ENCODE measurements around the gene RAX2.
"Not testable (repeated sequence)": the region's sequence is repeated elsewhere in the genome, so short reads cannot be mapped to it uniquely, and the experiment has no call there.

RAX2 gene

DNA sequence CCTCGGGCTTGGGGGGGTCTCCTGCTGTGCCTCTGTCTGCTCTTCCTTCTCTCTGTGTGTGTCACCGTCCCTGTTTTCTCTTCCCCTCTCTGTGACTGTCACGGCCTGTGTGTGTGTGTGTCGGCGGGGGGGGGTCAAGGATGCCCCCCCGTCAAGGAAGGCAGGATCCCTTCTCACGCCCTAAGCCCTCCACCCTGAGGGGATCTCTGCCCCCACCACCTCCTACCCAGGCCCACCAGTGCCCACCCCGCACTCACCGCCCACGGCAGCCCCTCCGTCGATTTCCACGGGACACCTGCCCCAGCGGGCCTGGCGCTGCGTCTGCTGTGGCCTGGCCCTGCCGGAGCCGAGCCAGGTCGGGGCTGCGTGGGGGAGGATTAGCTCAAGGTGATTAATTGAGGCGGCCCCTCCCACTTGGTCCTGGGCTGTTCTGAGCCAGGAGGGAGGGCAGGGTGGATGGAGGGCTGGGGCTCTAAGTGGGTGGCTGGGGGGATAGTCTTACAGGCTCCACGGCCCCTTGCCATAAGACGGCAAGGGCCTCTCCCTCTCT, at the start of gene RAX2:
Gene RAX2, minus strand, starts transcription at position 323 of the 550 bp plus-strand sequence. CDS start 486 bp downstream, outside the sequence.
- no peak for TF ChIP-seq JUND (IDR thresholded peaks at IDR 0.05; ENCODE audit: low read depth)
- no peak for DNase-seq (ENCODE audit: low read depth in 1 of 2, low spot score in 1 of 2)
- in situ Hi-C loops (cut with HindIII; ENCODE audit: low pct_unique_long_range_greater_than_20kb, low sequenced_read_pairs) = no loop called here

GRCh38 chr19:3821156-3821555, 49.1 kb upstream of the RAX2 start:
- no peak for TF ChIP-seq JUND (IDR thresholded peaks at IDR 0.05; ENCODE audit: low read depth)
- in situ Hi-C loops (cut with HindIII; ENCODE audit: low pct_unique_long_range_greater_than_20kb, low sequenced_read_pairs) = no loop called here

GRCh38 chr19:3819989-3820388, 48.0 kb upstream of the RAX2 start:
- in situ Hi-C loops (cut with HindIII; ENCODE audit: low pct_unique_long_range_greater_than_20kb, low sequenced_read_pairs) = no loop called here
- no peak for TF ChIP-seq JUND (IDR thresholded peaks at IDR 0.05; ENCODE audit: low read depth)
- DNase-seq (ENCODE audit: low read depth in 1 of 2, low spot score in 1 of 2) = no peak

More at GRCh38 chr19:3821156-3821555, 49.1 kb upstream of the RAX2 start:
- DNase-seq (ENCODE audit: low read depth in 1 of 2, low spot score in 1 of 2) = no peak

- no peak for DNase-seq (ENCODE audit: low read depth in 1 of 2, low spot score in 1 of 2)
- in situ Hi-C loops (cut with HindIII; ENCODE audit: low pct_unique_long_range_greater_than_20kb, low sequenced_read_pairs) = no loop called here
- no peak for TF ChIP-seq JUND (IDR thresholded peaks at IDR 0.05; ENCODE audit: low read depth)
Measured at GRCh38 chr19:3818918-3819317, 46.9 kb upstream of the RAX2 start.

- in situ Hi-C loops (cut with HindIII; ENCODE audit: low pct_unique_long_range_greater_than_20kb, low sequenced_read_pairs) = no loop called here
- no peak for TF ChIP-seq JUND (IDR thresholded peaks at IDR 0.05; ENCODE audit: low read depth)
- DNase-seq (ENCODE audit: low read depth in 1 of 2, low spot score in 1 of 2) = no peak
Measured at GRCh38 chr19:3818466-3818865, 46.4 kb upstream of the RAX2 start.

DNA sequence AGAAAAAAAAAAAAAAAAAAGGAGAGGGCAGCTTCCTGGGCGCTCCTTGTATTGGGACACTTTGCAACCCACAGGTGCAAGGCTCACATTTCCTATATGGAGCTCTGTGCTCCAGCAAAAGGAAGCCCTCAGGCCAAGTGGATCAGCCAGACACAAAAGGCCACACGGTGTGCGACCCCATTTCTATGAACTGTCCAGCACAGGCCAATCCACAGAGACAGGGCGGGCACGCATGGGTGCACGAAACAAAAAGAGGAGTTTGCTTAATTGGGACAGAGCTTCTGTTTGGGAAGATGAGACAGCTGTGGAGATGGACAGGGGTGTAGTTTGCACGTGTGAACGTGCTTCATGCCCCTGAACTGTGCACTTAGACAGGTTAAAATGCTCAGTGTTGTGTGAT, 45.7 kb upstream of the RAX2 start:
- no peak for DNase-seq (ENCODE audit: low read depth in 1 of 2, low spot score in 1 of 2)
- TF ChIP-seq JUND (IDR thresholded peaks at IDR 0.05; ENCODE audit: low read depth) = no peak
- in situ Hi-C loops (cut with HindIII; ENCODE audit: low pct_unique_long_range_greater_than_20kb, low sequenced_read_pairs) = no loop called here

DNA sequence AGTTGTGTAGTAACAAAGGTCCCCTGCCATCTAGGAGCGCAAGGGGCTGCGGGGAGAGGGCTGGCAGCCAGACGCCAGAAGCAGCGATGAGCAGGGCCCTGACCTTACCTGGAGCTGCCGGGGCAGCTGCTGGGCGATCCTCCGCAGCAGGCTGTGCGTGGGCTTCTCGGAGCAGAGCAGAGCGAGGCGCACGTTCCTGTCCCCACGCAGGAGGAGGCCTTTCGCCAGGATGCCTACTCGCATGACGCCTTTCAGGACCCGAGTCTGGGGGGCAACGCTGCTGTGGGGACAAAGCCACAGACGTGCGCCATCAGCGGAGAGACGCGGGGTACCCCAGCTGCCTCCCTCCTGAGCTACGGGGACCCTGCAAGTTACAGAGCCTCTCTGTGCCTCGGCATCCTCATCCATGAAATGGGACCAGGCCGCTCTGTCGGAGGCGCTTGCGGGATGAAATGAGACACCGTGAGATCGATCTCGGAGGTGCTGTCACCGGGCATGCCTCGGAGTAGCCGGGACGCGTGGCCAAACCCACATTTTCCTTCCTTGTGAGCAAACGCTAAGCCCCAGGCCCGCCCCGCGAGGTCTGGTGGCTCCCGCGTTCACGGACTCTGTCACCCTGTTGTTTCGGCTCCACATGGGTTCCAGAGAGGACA, 44.7 kb upstream of the RAX2 start:
- in situ Hi-C loops (cut with HindIII; ENCODE audit: low pct_unique_long_range_greater_than_20kb, low sequenced_read_pairs) = no loop called here
- no peak for TF ChIP-seq JUND (IDR thresholded peaks at IDR 0.05; ENCODE audit: low read depth)
- no peak for DNase-seq (ENCODE audit: low read depth in 1 of 2, low spot score in 1 of 2)

- DNase-seq (ENCODE audit: low read depth in 1 of 2, low spot score in 1 of 2); in situ Hi-C loops (cut with HindIII; ENCODE audit: low pct_unique_long_range_greater_than_20kb, low sequenced_read_pairs): not testable (repeated sequence)
Measured at GRCh38 chr19:3816148-3816547, 44.1 kb upstream of the RAX2 start.

- TF ChIP-seq JUND (IDR thresholded peaks at IDR 0.05; ENCODE audit: low read depth) = no peak
- in situ Hi-C loops (cut with HindIII; ENCODE audit: low pct_unique_long_range_greater_than_20kb, low sequenced_read_pairs) = no loop called here
- DNase-seq (ENCODE audit: low read depth in 1 of 2, low spot score in 1 of 2) = no peak
Measured at GRCh38 chr19:3814648-3815047, 42.6 kb upstream of the RAX2 start.

GRCh38 chr19:3813473-3814392, 41.7 kb upstream of the RAX2 start:
- TF ChIP-seq JUND (IDR thresholded peaks at IDR 0.05; ENCODE audit: low read depth) = no peak
- no peak for DNase-seq (ENCODE audit: low read depth in 1 of 2, low spot score in 1 of 2)
- in situ Hi-C loops (cut with HindIII; ENCODE audit: low pct_unique_long_range_greater_than_20kb, low sequenced_read_pairs) = no loop called here

DNA sequence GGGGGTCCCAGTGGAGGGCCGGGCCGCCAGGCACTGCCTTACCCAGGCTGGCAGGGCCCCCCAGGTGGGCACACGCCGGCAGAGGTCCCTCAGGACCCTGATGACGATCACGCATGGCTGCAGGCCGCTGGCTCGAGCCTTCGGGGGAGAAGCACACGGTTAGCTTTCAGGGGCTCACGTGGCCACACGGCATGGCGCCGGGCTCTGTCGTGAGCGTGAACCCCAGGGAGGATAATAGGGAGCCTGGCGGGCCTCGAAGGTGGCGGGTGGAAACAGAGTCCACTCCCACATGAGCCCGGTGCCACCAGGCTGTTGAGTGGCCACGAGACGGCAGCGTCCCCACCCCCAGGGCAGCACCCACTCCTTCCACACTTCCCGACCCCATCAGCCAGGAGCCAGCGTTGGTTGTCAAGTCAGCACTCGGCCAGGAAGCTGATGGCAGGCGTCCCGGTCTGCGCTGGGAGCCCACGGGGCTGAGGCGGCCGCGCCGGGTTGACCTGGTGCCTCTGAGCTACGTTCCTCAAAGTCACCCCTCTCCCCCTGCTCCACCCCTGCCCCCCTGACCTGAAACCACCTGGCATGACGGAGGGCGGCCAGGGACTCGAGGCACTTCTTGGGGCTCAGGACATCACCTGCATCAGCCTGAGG, 38.8 kb upstream of the RAX2 start:
- no peak for DNase-seq (ENCODE audit: low read depth in 1 of 2, low spot score in 1 of 2)
- in situ Hi-C loops (cut with HindIII; ENCODE audit: low pct_unique_long_range_greater_than_20kb, low sequenced_read_pairs) = no loop called here
- no peak for TF ChIP-seq JUND (IDR thresholded peaks at IDR 0.05; ENCODE audit: low read depth)

GRCh38 chr19:3809881-3810707, 38.1 kb upstream of the RAX2 start:
- no peak for TF ChIP-seq JUND (IDR thresholded peaks at IDR 0.05; ENCODE audit: low read depth)

More at GRCh38 chr19:3809881-3810707, 38.1 kb upstream of the RAX2 start:
- in situ Hi-C loops (cut with HindIII; ENCODE audit: low pct_unique_long_range_greater_than_20kb, low sequenced_read_pairs) = no loop called here
- DNase-seq (ENCODE audit: low read depth in 1 of 2, low spot score in 1 of 2) = no peak
